ENCODE measurements around the gene RNF114.
"Not testable (repeated sequence)": the region's sequence is repeated elsewhere in the genome, so short reads cannot be mapped to it uniquely, and the experiment has no call there.

Gene RNF114

DNA sequence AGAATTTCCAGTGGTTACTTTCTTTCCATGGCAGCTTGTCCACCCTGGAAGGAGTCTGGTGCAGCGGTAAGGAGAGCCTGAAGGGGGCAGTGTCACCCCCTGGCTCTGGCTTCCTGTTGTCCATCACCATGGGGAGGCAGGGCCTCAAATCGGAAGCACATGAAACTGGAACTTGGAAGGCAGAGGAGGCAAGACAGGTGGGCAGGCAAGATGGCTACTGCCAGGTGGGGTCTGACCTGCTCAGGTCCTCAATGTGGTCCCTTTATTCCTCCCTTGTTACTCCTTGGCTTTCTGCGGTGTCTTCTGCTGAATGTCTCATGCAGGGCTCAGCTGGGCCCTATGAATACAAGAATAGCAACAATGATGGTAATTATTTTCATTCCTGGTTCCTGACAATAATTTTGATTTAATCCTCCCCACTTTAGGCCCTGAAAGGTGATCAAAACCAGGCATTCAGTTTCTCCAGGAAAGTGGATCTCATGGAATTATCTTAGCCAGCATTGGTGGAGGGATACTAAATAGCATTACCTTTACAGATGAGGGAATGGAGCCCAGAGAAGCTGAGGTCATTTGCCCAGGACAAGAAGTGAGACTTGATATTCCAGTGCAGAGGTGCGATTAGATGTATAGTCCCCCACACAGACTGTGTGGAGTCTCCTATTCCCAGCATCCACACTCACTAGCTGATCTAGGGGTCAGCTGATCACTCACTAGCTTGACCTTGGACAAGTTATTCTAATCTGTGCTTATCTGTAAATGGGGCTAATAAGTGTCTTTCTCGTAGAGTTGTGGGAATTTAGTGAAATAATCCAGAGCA, 29.0 kb downstream of the RNF114 start:
- no peak for DNase-seq (ENCODE audit: low read depth)

DNA sequence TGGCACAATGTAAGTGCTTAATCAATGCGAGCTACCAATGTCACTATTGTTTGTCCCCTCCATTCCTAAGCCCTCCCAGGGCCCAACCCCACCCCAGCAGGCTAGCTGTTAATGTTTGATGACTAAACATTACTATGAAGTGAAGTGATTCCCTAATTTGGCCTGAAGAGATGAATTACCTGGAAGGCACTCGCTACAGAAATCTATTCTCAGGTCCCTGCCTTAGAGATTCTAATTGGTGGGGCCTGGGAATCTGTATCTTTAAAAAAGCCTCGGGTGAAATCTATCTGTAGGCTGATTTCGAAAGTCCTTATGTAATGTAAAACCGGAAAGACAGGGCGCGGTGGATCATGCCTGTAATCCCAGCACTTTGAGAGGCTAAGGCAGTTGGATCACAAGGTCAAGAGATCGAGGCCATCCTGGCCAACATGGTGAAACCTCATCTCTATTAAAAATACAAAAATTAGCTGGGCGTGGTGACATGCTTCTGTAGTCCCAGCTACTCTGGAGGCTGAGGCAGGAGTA, 29.6 kb downstream of the RNF114 start:
- DNase-seq (ENCODE audit: low read depth): no peak

DNA sequence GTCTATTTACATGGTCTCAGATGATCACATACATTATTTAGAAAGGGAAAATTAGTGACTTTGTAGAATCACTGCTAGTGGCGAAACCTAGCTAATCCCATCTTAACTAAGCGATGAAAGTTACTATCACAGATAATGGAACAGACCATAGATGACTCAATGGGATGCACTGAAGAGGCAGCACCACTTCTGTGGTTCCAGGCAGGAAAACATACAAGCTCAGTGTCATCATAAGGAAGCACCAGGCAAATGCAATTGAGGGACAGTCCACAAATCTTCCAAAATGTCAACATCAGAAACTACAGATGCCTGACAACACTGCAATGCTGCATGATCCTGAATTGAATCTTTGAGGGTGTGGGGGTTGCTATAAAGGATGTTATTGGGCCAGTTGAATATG, 30.7 kb downstream of the RNF114 start:
- DNase-seq (ENCODE audit: low read depth): no peak

DNA sequence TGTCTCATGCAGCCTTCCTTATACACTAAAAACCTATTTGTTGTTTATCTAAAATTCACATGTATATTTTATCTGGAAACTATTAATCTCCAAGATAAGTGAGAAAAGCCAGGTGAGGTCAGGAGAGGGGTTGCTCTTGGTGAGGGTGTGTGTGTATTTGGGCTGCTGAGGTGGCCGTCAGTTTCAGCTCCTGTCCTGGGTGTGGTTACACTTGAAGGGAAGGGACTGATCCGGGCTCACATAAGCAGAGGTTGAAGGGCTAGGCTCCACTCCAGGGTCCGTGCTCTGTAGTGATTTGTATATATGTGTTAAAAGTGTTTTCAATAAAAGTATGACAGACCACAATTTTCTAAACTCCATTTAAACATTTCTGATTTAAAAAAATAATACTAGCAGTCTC, 33.0 kb downstream of the RNF114 start:
- DNase-seq (ENCODE audit: low read depth): no peak

DNA sequence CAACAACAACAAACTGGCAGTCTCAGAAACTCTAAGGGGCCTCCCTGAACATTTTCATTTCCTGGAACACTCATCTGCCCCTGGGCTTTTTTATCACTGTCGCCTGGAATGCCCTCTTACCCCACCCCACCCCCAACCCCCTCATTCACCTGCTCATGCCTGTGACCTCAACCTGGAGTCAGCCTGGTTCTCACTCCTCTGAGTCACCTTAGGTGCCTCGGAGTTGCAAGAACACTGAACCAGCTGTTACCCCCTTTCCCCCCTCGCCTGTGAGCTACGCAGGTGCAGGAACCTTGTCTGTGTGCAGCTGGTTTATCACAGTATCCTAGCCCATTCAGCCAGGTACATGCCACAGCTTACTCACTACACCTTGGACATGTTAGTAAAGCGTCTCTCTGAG, 33.7 kb downstream of the RNF114 start:
- no peak for DNase-seq (ENCODE audit: low read depth)

DNA sequence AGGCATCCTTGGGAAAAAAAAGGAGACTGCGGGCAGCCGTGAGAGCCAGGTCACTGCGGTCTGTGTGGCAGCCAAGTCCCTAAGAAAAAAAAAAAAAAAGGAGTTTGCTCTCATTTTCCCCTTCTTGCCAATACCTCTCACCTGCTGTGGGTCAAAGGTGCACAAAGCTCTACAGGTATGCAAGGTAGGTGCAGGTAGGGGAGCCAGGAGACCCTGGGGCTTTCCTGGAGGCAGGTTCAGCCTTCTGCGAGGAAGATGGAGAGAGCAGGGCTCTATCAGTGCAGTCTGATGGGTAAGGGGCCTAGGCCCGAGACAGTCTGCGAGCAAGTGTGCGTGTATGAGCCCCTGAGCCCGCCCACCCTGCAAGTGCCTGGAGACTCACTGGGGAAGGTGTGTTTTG, 34.3 kb downstream of the RNF114 start:
- no peak for DNase-seq (ENCODE audit: low read depth)

DNA sequence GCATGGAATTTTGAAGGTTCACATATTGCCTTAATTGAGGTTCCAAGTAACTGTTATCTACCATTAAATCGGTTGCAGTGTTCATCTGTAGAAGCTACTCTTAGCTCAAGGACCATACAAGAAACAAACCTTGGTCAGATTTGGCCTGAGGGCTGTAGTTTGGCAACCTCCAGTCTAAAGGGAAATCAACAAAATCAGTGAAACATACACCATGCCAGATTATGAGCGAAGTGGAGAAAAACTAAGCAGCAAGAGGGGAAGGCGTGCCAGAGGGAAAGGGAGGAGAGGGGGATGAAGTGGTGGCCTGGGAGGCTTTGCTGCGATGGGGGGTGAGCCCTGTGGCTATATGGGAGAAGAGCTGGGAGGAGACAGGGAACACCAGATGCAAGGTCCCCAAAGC, 37.8 kb downstream of the RNF114 start:
- DNase-seq (ENCODE audit: low read depth): no peak

DNA sequence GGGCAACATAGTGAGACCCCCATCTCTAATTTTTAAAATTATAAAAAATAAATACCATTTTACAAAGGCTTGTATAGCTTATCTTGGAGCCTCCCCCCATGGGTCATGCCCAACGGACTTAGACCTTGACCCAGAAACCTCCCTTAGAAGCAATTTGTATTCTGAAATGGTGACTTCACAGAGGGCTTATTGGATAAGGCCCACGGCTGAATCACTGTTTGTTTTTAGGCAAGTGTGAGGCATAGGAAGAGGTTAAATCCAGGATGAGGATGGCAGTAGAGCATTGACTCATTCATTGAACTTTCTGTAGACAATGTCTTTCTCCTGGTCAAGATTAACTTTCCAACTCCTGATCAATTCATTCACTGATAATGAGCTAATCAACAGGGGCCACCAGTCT, 40.3 kb downstream of the RNF114 start:
- no peak for DNase-seq (ENCODE audit: low read depth)

DNA sequence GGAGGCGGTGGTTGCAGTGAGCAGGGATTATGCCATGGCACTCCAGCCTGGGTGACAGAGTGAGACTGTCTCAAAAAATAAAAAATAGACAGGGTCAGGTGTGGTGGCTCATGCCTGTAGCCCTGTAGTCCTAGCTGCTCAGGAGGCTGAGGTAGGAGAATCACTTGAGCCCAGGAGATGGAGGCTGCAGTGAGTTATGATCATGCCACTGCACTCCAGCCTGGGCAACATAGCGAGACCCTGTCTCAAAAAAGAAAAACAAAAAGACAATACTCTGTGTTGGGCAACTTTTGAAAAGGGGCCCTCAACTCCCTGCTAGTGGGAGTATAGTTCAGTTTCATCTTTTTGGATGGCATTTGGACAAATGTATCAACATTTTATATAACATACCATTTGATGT, 41.5 kb downstream of the RNF114 start:
- not testable (repeated sequence) for DNase-seq (ENCODE audit: low read depth)

DNA sequence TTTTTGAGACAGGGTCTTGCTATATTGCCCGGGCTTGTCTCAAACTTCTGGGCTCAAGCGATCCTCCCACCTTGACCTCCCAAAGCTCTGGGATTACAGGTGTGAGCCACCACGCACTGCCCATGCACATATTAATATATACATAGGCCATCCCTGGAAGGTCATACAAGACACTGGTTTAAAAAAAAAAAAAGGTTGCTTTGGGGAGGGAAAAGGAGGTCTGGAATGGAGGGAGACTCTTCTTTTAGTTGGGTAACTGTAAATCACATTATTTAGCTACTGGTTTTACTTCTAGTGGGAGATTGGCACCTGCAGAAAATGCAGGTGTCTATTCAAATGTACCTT, 42.5 kb downstream of the RNF114 start:
- no peak for DNase-seq (ENCODE audit: low read depth)

DNA sequence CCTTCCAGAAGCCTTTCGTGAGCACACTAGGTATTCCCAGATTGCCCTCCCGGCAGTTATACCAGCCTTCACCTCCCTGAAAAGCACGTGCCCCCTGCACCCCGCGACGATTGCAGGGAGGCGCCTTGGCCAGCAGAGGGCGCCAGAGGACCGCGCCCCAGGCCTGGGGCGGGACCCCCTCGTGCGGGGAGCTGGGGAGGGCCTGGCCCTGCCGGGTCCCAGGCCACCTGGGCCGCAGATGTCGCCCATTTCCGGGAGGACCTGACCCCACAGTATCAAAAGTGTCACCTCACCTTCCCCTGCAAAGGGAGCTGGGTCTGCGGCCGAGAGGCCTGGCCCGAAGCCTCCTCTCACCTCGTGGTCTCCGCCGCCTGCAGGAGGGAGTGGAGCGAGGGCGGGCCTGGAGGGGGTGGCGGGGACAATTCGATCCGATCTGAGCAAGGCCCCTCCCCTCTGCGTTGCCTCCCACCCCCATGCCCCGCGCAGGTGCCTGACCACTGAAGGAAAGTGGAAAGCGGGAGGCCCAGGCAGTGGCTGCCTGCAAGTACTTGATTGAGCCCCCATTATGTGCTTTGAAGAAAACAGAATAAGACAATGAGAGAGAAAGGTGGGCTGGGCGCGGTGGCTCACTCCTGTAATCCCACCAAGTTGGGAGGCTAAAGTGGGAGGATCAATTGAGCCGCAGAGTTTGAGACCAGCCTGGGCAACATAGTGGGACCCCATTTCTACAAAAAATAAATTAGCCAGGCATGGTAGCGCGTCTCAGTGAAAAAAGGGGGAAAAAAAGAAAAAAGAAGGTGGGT, 43.0 kb downstream of the RNF114 start:
- DNase-seq (ENCODE audit: low read depth): peak; percentile 15

DNA sequence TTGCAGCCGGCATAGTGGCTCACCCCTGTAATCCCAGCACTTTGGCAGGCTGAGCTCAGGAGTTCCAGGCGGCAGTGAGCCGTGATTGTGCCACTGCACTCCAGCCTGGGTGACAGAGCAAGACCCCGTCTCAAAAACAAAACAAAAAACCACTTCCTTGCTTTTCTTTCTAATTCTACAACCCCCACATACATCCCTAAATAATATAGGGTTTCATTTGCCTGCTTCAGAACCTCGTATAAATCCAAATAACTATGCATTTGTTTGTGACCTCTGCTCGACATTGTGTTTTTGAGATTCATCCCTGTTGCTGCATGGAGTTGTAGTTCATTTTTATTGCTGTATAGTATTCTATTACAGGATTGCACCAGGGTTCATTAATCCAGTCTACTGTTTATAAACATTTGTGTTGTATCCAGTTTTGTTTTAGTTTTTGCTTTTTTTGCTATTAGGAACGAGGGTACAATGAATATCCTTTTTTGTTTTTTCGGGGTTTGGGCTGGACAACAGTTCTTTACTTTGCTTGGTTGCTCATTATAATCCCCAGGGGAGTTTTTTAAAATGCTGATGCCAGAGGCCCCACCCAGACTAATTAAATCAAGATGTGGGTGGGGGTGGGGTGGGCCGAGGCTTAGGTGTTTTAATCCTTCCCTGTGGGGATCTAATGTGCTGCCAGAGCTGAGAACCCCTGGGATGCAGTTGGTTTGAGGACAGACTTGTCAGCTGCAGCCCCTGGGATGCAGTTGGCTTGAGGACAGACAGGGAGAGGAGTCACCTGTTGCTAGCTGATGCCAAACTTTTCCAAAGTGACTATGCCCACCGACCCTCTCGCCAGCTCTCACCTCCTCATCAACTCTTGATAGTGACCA, 44.2 kb downstream of the RNF114 start:
- DNase-seq (ENCODE audit: low read depth): no peak

DNA sequence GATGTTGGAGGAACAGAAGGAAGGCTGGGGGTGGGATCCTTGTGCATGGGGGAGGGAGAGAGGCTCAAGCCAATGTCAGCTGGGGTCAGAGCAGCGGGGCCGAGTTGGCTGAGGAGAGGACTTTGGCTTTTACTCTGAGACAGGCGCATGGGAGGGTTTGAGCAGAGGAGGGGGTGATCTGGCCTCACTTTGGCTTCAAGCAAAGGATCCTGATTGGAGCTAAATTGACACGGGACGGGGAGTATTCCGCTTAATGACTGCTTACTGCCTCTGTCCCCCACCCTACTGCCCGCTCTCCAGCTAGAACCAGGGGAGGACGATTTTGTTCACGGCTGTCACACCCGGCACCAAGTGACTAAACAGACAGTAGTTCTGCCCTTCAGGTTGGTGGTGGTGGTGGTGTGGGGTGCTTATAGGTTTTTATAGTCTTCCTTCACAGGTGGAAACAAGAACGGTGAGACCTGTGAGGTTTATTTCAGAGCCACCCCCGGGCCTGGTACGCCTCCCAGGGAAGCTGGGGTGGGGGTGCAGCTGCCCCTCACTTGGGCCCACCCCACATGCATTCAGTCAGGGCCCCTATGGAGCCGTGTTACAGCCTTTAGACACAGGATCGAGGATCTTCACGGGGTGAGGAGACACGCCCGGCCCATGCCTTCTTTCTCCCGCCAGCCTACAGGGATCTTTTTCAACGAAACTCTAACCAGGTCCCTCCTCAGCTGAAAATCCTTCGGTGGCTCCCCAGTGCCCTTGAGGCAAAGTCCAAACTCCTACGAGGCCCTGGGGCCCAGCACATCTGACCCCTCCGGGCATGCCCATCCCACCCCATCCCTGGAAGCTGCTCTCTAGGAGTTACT, 45.2 kb downstream of the RNF114 start:
- no peak for DNase-seq (ENCODE audit: low read depth)

DNA sequence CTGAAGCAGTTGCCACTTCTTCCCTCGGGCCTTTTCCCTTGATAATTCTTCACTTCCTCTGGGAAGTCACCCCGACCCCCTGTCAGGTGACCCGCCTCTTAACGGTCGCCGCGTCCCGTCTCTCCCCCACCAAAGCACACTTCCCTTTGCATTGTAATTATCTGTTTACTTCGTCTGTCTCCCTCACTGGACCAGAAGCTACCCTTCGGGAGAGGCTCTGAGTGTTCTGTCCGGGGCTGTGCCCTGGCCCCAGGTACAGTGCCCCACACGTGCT, 45.8 kb downstream of the RNF114 start:
- no peak for DNase-seq (ENCODE audit: low read depth)

DNA sequence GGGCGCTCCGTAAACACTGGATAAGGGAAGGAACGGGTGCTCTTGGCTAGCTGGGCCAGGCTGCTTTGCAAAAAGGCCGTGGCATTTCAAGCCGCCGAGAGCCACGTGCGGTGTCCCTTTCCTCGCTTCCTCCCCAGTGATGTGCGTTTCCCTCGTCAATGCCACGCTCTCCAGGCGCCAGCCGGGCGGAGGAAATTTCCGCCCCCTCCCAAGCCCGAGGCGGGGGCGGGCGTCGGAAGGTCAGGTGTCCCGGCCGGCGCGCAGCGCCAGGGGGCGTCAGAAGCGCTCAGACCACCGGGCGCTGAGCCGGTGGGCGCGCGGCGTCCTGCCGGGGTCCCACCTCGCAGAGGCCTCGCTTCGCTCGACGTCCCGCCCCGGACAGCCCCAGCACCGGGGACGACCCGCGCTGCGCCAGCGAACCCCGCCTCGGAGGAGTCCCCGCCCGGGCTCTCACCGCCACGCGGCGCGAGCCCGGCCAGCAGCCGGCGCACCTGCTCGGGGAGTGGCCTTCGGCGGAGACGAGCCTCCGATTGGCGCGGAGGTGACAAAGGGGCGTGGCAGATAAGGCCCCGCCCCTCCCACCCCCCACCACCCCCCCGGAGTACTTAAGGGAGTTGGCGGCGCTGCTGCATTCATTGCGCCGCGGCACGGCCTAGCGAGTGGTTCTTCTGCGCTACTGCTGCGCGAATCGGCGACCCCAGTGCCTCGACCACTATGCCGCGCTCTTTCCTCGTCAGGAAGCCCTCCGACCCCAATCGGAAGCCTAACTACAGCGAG, 46.3 kb downstream of the RNF114 start, which contains the start of gene SNAI1:
Gene SNAI1 (plus strand): TSS at position 635 of the 777 bp plus-strand sequence. CDS start 80 bp downstream, at position 715.
- DNase-seq (ENCODE audit: low read depth): peak; percentile 14

DNA sequence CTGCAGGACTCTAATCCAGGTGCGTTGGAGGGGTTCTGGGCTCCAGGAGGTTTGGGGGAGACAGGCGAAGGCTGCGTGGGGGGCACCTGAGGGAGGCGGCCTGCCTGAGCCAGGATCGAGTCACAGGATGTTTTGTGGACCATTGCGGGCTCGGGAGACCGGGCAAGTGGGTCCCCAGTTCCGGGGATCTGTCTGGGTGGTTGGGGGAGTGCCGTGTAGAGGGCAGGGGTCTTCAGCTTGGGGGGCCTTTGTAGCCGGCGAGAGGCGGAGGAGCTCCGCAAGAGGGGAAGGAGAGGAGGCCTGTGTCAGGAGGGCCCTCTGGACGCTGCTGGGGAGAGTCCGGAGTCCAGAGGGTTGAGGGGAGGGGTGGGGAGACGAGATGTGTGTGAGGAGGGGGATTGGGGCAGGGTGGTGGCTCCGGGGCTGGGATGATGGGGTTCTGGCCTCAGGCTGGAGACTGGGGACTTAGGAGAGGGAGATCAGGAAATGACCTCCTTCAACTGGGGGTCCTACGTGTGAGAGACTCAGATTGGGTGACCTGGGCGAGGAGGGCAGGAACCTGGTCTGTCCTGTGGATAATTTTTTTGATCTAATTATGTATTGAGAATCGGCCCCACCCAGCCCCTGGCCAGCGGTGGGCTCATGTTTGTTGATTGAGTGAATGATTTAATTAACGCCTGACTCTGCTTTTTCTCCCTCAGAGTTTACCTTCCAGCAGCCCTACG, 47.1 kb downstream of the RNF114 start:
- no peak for DNase-seq (ENCODE audit: low read depth)

DNA sequence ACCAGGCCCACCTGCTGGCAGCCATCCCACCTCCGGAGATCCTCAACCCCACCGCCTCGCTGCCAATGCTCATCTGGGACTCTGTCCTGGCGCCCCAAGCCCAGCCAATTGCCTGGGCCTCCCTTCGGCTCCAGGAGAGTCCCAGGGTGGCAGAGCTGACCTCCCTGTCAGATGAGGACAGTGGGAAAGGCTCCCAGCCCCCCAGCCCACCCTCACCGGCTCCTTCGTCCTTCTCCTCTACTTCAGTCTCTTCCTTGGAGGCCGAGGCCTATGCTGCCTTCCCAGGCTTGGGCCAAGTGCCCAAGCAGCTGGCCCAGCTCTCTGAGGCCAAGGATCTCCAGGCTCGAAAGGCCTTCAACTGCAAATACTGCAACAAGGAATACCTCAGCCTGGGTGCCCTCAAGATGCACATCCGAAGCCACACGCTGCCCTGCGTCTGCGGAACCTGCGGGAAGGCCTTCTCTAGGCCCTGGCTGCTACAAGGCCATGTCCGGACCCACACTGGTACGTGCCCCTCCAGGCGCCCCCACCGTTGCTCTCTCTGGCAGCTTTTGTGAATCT, 47.7 kb downstream of the RNF114 start:
- DNase-seq (ENCODE audit: low read depth): no peak

DNA sequence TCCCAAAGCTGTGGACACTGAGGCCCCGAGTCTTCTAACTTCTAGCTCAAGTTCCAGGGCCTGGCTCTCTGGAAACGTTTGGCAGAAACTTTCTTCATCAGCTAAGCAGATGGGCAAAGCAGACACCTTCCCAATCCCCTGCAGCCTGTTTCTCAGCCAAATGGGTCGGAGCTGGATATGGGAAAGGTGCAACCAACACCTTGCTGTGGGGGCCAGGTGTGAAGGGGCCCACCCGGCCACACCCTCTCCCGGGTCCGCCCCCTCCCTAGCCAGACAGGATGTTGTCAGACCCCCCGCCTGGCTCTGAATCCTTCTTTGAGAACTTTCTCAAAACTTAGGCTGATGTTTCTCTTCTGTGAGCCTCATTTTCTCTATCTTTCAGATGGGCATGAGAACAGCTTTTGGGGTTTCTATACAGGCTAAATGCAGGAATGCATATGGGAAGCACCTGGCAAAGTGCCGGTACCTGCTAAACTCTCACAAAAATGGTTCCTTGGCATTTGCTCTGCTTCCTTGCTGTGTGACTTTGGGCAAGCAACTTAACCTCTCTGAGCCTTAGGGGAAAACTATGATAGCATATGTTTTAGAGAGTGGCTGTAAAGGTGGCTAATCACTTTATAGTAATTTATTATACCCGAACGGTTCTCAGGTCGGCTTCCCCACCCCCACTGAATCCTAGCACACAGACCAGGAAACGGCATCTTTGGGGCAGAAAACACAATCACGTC, 48.4 kb downstream of the RNF114 start:
- no peak for DNase-seq (ENCODE audit: low read depth)

DNA sequence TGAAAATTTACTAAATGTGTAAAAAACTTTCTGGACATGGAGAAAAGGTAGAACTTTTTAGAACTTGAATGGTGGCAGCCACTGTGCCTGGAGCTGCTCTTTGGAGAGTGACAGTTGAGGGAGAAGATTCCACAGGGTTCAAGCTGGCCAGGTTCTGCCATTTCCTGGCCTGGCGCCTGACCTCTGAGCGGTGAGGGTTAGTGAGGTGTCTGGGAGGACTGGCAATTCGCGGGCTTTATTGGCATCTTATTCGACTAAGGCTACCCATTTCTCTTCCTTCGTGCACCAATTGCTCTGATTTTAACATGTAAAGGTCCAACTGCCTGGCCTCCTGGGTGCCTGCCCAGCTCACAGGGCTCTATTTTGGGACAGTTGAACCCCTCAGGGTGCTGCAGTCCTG, 49.0 kb downstream of the RNF114 start:
- no peak for DNase-seq (ENCODE audit: low read depth)
